ENCODE data around the gene MDGA2.
"Not testable (repeated sequence)": the region's sequence is repeated elsewhere in the genome, so short reads cannot be mapped to it uniquely, and the experiment has no call there.

The MDGA2 gene

DNA sequence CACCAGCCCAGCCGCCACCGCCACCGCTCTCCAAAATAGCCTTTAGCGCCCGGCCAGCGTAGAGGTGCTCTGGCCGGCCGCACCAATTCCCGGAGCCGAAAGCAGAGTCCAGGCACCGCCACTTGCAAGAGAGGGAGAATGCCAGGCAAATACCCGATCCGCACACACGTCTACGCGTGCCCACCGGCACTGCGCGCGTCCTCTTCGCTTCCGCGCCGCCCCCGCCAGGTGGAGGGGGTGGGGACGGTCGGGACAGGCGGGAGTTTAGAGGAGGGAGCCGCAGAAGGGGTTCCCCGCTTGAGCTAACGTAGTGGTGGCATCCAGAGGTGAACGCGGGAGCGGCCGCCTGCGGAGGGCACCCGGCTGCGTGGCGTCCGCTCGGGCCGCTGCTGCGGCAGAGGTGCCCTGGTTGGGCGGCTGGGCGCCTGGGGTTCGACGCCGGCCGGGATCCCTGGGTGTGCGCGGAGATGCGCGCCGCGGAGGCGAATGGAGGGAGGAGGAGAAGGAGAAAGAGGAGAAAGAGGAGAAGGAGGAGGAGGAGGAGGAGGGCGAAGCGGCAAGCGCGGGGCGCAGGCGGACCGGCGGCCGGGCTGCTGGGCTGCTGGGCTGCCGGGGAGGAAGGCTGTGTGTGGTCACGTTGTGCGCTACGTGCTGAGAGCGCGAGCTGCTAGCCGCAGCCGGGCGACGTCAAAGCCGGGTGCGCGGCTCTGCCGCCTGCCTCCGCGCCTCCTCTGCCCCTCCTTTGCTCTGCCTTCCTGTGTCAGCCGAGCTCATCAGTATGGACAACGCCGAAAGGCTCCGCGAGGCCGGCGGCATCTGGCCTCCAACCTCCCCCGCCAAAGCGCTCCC lies at the start of gene MDGA2:
MDGA2 (minus strand) TSS at position 140 of the 849 bp plus-strand sequence.
- no peak for DNase-seq

DNA sequence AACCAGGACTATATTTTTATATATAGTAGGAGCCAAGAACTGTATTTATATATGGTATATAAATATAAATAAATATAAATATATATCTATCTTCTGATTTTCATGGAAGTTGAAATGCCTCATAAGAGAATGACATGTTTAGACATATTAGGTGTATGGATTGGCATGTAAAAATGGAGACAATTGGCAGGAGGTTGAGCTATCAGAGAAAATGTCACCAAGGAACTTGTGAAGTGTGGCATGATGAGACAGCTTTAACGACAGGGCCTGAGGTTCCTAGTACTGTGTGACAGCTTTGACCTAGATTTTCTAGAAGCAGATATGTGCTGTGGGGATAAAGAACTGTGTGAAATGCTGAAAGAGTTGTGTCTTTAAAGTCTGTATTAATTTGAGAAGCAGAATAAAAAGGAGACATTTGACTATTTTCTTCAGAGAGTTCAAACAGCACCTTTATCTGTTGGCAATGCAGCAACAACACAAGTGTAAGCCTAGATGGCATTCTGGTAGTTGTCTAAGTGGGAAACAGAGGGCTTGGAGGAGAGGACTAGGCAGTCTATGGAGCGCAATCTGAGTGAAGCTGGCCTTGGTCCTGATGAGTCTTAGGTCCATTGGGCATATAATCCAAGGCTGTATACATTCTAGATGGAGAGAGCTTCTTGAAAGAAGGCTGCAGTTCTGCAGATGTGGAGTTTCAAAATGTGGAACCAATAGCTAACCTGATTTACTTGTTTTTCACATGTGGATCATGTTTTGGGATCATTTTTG lies 47.7 kb upstream of the MDGA2 start:
- DNase-seq, result no peak

- DNase-seq, result no peak
These were observed 44.9 kb upstream of the MDGA2 start for GRCh38 chr14:47720281-47720680.

- no peak for DNase-seq
These were observed 39.9 kb upstream of the MDGA2 start for GRCh38 chr14:47715330-47715729.

DNA sequence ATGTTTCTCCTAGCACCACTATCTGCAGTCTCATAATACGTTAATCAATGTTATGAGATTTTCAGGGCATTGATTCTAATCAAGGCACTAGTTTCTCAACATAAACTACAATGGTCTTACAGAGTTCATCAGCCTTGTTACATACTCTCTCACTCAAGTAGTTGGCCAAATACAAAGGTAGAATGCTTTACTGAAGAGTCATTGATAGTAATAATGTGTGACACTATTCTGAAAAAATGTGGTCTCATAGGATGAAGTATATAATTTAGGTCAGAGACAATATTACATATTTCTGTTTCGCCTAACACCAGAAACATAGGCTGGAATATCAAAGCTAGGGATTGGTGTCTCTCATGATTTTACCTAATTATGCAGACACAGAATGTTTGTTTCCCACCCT lies 35.2 kb upstream of the MDGA2 start:
- no peak for DNase-seq

- no peak for DNase-seq
These were observed 30.3 kb upstream of the MDGA2 start for GRCh38 chr14:47705683-47706082.

GRCh38 chr14:47691829-47692228 lies 16.4 kb upstream of the MDGA2 start:
- no peak for DNase-seq

- DNase-seq, result no peak
These were observed 3.6 kb upstream of the MDGA2 start for GRCh38 chr14:47678993-47679392.

DNA sequence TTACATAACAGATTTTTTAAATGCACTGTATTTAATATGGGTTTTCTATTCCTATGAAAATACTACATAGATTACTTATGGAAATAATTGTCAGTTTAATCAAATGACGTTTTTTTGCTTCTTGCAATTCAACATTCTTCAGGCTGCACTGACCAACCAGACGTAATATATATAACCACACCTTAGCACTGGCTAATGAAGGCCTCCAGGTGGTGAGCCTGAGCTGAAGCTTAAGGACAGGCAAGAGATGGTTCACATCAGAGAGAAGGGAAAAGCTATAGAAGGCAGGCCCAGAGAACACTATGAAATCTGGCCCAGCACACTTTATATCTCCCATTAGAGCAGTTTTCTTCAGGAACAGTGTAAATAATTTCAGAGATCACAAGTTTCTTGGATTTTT lies 2.8 kb upstream of the MDGA2 start:
- DNase-seq, result no peak

GRCh38 chr14:47676315-47676617 lies 861 bp upstream of the MDGA2 start:
- DNase-seq, result no peak

DNA sequence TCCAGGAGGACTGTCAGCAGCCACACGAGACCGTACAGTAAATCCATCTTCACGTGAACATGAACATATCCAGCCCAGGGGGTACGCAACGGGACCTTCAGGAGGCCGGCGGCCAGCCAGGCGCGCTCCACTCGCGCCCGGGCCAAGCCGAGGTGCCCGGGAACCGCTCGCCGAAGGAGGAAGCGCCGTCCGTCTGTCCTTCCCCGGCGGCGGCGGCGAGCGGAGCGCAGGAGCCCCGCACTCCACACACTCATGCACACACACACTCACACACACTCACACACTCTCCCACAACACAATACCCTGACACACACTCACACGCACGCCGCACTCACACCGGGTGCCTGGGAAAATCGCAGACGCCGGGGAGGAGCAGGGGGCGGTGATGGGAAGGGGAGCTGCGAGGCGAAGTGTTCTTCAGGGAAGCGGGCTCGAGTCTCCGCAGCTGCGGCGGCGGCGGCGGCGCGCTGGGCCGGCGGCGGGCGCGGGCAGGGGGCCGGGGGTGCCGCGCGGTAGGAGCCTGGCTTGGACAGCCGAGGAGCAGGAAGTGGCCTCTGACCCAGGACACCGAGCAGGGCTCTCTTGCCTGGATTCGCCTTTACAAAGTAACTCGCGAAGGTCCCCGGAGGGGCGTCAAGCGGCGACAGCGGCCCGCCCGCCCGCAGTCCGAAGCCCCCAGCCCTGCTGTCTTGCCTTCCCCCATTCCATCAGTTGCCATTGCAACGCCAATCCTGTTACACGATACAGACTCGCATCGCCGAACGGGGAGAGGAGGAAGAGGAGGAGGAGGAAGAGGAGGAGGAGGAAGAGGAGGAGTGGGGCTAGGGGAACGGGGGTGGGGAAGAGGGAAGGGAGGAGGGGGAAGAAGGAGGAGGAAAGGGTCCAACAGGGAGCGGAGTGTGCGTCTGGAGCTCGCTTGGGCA lies 601 bp downstream of the MDGA2 start:
- DNase-seq, result no peak

- no peak for DNase-seq
These were observed 1.3 kb downstream of the MDGA2 start for GRCh38 chr14:47674148-47674542.

DNA sequence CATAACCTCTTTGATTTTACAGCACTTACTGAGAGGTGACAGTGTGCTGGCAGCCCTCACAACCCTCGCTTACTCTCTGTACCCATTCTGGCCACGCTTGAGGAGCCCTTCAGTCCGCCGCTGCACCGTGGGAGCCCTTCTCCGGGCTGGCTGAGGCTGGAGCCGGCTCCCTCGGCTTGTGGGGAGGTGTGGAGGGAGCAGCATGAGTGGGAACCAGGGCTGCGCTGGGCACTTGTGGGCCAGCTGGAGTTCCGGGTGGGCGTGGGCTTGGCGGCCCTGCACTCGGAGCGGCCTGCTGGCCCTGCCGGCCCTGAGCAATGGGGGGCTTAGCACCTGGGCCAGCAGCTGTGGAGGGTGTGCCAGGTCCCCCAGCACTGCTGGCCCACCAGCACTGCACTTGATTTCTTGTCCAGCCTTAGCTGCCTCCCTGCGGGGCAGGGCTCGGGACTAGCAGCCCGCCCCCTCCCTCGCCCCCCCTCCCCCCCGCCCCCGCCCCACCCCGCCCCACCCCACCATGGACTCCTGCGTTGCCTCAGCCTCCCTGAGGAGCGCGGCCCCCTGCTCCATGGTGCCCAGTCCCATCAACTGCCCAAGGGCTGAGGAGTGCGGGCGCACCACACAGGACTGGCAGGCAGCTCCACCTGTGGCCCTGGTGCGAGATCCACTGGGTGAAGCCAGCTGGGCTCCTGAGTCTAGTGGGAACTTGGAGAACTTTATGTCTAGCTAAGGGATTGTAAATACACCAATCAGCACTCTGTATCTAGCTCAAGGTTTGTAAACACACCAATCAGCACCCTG lies 9.9 kb downstream of the MDGA2 start:
- no peak for DNase-seq

- no peak for DNase-seq
These were observed 12.9 kb downstream of the MDGA2 start for GRCh38 chr14:47662466-47662865.

- no peak for DNase-seq
These were observed 15.2 kb downstream of the MDGA2 start for GRCh38 chr14:47660158-47660557.

GRCh38 chr14:47658041-47658440 lies 17.4 kb downstream of the MDGA2 start:
- no peak for DNase-seq

GRCh38 chr14:47657143-47657542 lies 18.3 kb downstream of the MDGA2 start:
- DNase-seq, result no peak

DNA sequence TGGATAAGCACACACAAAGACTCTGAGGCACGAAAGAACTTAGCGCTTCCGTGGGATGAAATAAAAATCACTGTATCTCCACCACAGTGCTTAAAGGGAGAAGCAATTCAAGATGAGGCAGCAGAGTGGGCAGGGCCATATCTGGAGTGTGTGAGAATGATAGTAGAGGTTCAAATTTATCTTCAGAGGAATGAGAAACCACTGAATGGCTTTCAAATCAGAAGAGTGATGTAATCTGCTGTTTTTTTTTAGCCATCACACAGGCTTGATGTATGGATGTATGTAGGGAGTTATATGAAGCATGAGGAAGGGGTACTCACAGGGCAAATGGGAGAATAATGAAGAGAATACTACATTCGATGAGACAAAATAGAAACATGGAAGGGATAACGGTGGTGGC lies 24.1 kb downstream of the MDGA2 start:
- no peak for DNase-seq

DNA sequence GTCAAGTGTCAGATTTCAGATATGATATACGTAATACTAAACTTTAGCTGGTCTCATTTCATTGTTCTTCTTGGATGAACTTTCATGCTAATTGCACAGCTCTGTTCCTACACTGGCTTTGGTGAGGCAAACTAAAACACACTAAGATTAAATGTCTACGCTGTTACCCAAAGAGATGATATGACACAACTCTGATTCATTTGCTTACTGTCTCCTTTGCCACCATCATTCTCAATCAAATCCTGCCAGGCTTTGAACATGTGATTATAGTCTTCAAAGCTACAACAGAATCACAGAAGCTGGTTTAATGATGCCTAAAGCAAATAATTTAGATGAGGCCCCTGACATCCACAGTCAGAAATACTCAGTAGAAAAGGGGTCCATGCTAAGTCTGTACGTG lies 37.7 kb downstream of the MDGA2 start:
- DNase-seq, result no peak

DNA sequence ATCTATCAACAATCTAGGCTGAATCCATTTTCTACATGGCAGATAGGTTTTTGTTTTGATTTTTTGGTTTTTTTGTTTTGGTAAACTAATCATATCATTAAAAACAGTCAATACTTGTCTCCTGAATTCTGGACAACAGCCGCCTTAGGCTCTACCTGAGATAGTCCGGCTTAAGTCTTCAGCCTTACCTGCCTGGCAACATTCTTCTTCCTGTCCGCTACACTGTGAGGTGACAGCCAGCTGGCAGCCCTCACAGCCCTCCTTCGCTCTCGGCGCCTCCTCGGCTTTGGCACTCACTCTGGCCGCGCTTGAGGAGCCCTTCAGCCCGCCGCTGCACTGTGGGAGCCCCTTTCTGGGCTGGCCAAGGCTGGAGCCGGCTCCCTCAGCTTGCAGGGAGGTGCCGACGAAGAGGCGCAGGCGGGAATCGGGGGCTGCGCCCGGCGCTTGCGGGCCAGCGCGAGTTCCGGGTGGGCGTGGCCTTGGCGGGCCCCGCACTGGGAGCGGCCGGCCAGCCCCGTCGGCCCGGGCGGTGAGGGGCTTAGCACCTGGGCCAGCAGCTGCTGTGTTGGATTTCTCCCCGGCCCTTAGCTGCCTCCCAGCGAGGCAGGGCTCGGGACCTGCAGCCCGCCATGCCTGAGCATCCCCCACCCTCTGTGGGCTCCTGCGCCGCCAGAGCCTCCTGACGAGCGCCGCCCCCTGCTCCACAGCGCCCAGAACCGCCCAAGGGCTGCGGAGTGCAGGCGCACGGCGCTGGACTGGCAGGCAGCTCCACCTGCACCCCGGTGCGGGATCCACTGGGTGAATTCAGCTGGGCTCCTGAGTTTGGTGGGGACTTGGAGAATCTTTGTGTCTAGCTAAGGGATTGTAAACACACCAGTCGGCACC lies 49.0 kb downstream of the MDGA2 start:
- no peak for DNase-seq

DNA sequence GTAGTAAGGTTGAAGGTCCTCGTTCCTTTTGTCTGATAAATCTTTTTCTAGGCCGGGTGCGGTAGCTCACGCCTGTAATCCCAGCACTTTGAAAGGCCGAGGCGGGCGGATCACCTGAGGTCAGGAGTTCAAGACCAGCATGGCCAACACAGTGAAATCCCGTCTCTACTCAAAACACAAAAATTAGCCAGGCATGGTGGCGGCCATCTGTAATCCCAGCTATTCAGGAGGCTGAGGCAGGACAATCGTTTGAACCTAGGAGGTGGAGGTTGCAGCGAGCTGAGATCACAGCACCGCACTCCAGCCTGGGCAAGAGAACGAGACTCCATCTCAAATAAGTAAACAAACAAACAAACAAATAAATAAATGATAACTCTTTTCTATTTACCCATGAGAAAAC lies 51.3 kb downstream of the MDGA2 start:
- DNase-seq, result not testable (repeated sequence)

Data from CD4-positive, alpha-beta T cell treated with Interleukin-1 beta for 1 hour (primary cell).